Heart right ventricle (tissue), 16 donors: ENCODE data around the gene TRAPPC6A. TPM values are rescaled to one million over a fixed set of nuclear protein-coding genes. Genes with fewer than 3 reads are reported as not detected.
A peak's percentile ranks its signal among the peaks of the same experiment; 100 is the strongest.
"Not testable (repeated sequence)": the region's sequence is repeated elsewhere in the genome, so short reads cannot be mapped to it uniquely, and the experiment has no call there.

Experiments
- ATAC-seq, 8 donors: fragments of 200-7000 bp; cut with Tn5 transposase; one replicate each; pipeline ENCODE4 v1.9.1; 2020; ENCODE audit warnings: mild to moderate bottlenecking in 8 of 8, moderate library complexity in 8 of 8, moderate number of reproducible peaks in 1 of 8
- DNase-seq, 2 donors: peaks; one replicate each; pipeline ENCODE4 v3.0.0-alpha.2; 2020
- H3K27ac ChIP-seq, 10 donors: fragments of 200-600 bp; sonication (generic) in 2 of 10; one replicate each; pipeline versions ENCODE4 v1.5.0 to v1.8.0; 2020 to 2022; ENCODE audit warnings: mild to moderate bottlenecking in 3 of 10
- H3K27me3 ChIP-seq, 7 donors: fragments of 200-600 bp; one replicate each; pipeline ENCODE4 v1.8.0; 2021 to 2022; ENCODE audit warnings: mild to moderate bottlenecking in 2 of 7
- H3K36me3 ChIP-seq, 9 donors: fragments of 200-600 bp; sonication (generic) in 1 of 9; one replicate each; pipeline versions ENCODE4 v1.5.0 to v1.8.0; 2020 to 2022; ENCODE audit warnings: mild to moderate bottlenecking in 2 of 9
- H3K4me1 ChIP-seq, 9 donors: fragments of 200-600 bp; sonication (generic) in 1 of 9; one replicate each; pipeline versions ENCODE4 v1.5.0 to v1.8.0; 2020 to 2022; ENCODE audit warnings: mild to moderate bottlenecking in 4 of 9
- H3K4me3 ChIP-seq, 10 donors: fragments of 200-600 bp; sonication (generic) in 2 of 10; one replicate each; pipeline versions ENCODE4 v1.5.0 to v1.8.0; 2020 to 2022; ENCODE audit warnings: mild to moderate bottlenecking in 7 of 10, moderate library complexity in 2 of 10
- H3K9me3 ChIP-seq, 11 donors: fragments of 200-600 bp in 10 of 11; sonication (generic) in 2 of 11; one replicate each; pipeline versions ENCODE4 v1.5.0 to v1.8.0; 2013 to 2022; ENCODE audit warnings: mild to moderate bottlenecking in 2 of 11, control low read depth in 1 of 11, moderate library complexity in 1 of 11
- CTCF ChIP-seq, 9 donors: fragments of 200-600 bp; sonication (generic) in 2 of 9; IDR thresholded peaks; one replicate each; pipeline versions ENCODE4 v1.5.0 to v1.8.0; 2021 to 2022; ENCODE audit warnings: antibody characterized with exemption in 9 of 9, mild to moderate bottlenecking in 5 of 9, moderate library complexity in 1 of 9
- WGBS, 2 donors: extraction: QIAGEN DNeasy Blood & Tissue Kit; methylation state at CpG; one replicate each; pipeline ENCODE4 v1.1.7; 2013; ENCODE audit warnings: inconsistent platforms in 1 of 2; 5-methylcytosine and 5-hydroxymethylcytosine counted together
- intact Hi-C, 10 donors: fragments of 100-400 bp; cut with DNase I; formaldehyde crosslinking; loops; one replicate each; pipeline versions ENCODE4 v1.11.1 to v1.14.2; 2022
- polyA plus RNA-seq, 2 donors: library from polyadenylated mRNA; stranded (reverse); fragments of 200-250 nt; gene quantifications; one replicate each; pipeline ENCODE4 v1.2.3, GENCODE V29; 2013
- total RNA-seq, 10 donors: library from RNA; stranded (reverse); fragmentation: NEBNext Ultra II Directional in 3 of 10; extraction: Animal tissue kit (Norgen Biotek cat#: 25700) in 3 of 10; gene quantifications; one replicate each; pipeline versions ENCODE4 v1.2.1 to v1.2.4, GENCODE V29; 2021 to 2023
- donor health status: Arrhythmogenic right ventricular cardiomyopathy.
- donor health status: ischemic (EF 13 %, LVEDD 7.1; RV severe dilation, severe dysfunction).
- donor health status: healthy with polysubstance abuse.
- donor health status: DM: no; HTN: yes; CAD: no.
- donor health status: DM: no; HTN: no; CAD: no.
- donor health status: ischemic (EF 25% LVEDD 6.9; RV normal size, moderate dysfunction).
- donor health status: ischemic (EF 25% LVEDD 5.7; RV mildly dilated, moderate dysfunction).
- donor health status: healthy.
- donor health status: DM: yes; HTN: yes; CAD: no.
- donor health status: Ischemic cardiomyopathy.
- donor health status: ischemic (EF 35%, LVEDD 5.7; RV mildly dilated, moderate dysfunction).
- donor health status: nonischemic (EF 11% LVEDD 7.7; RV severe dilation, severe dysfunction).
- donor health status: DM: yes; HTN: yes; CAD: no.
- donor health status: PGD.
- donor health status: ischemic (EF 29% LVEDD 5.4; RV normal size, mild dysfunction).
- donor health status: nonischemic (EF 23%, LVEDD 6.1; RV moderate dilation, normal function).

TRAPPC6A gene
- total and polyA plus RNA-seq, 12 donors, result 14.3 to 24.9 (median 16.8) TPM

DNA sequence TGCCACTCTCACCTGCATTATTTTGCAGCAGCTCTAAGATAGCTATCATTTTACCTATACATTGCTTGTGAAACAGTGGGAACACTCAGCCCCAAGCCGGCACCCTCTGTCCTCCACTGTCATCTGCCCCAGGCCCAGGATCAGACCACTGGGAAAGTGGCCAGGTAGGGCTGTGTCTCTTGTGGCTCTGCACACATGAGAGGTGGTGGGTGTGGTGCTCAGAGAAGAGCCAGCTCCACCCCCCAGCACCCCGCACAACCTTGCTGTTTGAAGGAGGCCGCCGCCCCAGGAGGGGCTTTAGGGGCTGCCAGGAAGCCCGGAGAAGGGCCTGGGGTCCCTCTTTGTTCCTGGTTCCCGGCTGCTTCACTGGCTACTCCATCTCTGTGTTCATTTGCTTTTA is 58.5 kb downstream of the TRAPPC6A start:
- whole genome bisulfite sequencing, 2 donors, result 95 to 97% methylated on average over 6 of the region's 6 CpGs
- DNase-seq (no peak), ATAC-seq (no peak)
- Histone ChIP-seq H3K27me3 (no peaks in the 10 kb centered on the region), H3K27ac (no peak overlapping the region), H3K4me3 (no peak overlapping the region), H3K36me3 (peaks cover 0 to 3% (median 0%) of the 10 kb centered on the region in 9 donors), H3K4me1 (peaks cover 0 to 39% (median 12%) of the 10 kb centered on the region in 9 donors), H3K9me3 (no peaks in the 10 kb centered on the region)
- intact Hi-C loops, result no loop called here
- TF ChIP-seq CTCF (IDR thresholded peaks at IDR 0.05), result no peak

GRCh38 chr19:45118591-45119355 is 59.3 kb downstream of the TRAPPC6A start:
- DNase-seq, intact Hi-C loops: not testable (repeated sequence)

GRCh38 chr19:45118106-45118505 is 59.9 kb downstream of the TRAPPC6A start:
- no peak overlapping the region for H3K27ac ChIP-seq
- WGBS, 2 donors, result 68 to 73% methylated on average over 5 of the region's 5 CpGs
- TF ChIP-seq CTCF (IDR thresholded peaks at IDR 0.05), result no peak
- no peak for DNase-seq
- peaks cover 0 to 39% (median 12%) of the 10 kb centered on the region in 9 donors for H3K4me1 ChIP-seq
- intact Hi-C loops, result no loop called here
- H3K4me3 ChIP-seq, result no peak overlapping the region
- peak in 1 of 8 donors; percentile 13 for ATAC-seq
- no peaks in the 10 kb centered on the region for H3K27me3 ChIP-seq
- no peaks in the 10 kb centered on the region for H3K9me3 ChIP-seq
- peaks cover 0 to 3% (median 0%) of the 10 kb centered on the region in 9 donors for H3K36me3 ChIP-seq

More at GRCh38 chr19:45118591-45119355, 59.3 kb downstream of the TRAPPC6A start:
- ATAC-seq, H3K4me3 ChIP-seq, H3K27ac ChIP-seq, H3K36me3 ChIP-seq, H3K9me3 ChIP-seq, H3K27me3 ChIP-seq: not testable (repeated sequence)
- peaks cover 0 to 39% (median 12%) of the 10 kb centered on the region in 9 donors for H3K4me1 ChIP-seq
- WGBS, 2 donors, result 57 to 68% methylated on average over 18 of the region's 18 CpGs

DNA sequence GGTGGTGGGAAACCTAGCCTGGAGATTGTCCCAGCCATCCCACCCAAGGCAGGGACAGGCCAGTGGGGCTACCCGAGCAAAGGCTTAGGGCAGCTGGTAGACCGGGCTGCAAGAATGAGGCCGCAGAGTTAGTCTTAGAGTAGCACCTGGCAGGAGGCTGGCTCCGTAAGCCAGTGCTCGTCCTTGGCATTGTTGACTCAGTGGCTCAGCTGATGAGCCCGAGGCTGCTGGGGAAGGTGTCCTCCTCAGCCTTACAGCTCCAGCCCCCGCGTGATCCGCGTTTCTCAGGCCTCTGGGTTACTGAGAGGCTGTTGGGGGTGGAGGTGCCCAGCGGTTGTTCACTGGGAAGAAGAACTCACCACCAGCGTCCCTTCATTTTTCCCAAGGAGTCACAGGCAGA is 60.4 kb downstream of the TRAPPC6A start:
- ATAC-seq, result peak in 1 of 8 donors; percentile 8
- Histone ChIP-seq H3K27me3 (no peaks in the 10 kb centered on the region), H3K9me3 (no peaks in the 10 kb centered on the region), H3K36me3 (peaks cover 0 to 3% (median 0%) of the 10 kb centered on the region in 9 donors), H3K27ac (no peak overlapping the region), H3K4me1 (peaks cover 0 to 39% (median 12%) of the 10 kb centered on the region in 9 donors), H3K4me3 (no peak overlapping the region)
- 76 to 79% methylated on average over 12 of the region's 12 CpGs for WGBS, 2 donors
- TF ChIP-seq CTCF (IDR thresholded peaks at IDR 0.05), result no peak
- no peak for DNase-seq
- intact Hi-C loops, result no loop called here

- no peak overlapping the region for H3K27ac ChIP-seq
Measured at GRCh38 chr19:45117167-45117594, 60.9 kb downstream of the TRAPPC6A start.

More at GRCh38 chr19:45117167-45117594, 60.9 kb downstream of the TRAPPC6A start:
- DNase-seq (no peak), ATAC-seq (peak in 1 of 8 donors; percentile 5)
- Histone ChIP-seq H3K4me3 (no peak overlapping the region), H3K4me1 (peaks cover 0 to 39% (median 12%) of the 10 kb centered on the region in 9 donors), H3K36me3 (peaks cover 0 to 3% (median 0%) of the 10 kb centered on the region in 9 donors), H3K9me3 (no peaks in the 10 kb centered on the region), H3K27me3 (no peaks in the 10 kb centered on the region)
- intact Hi-C loops, result no loop called here
- no peak for TF ChIP-seq CTCF (IDR thresholded peaks at IDR 0.05)
- WGBS, 2 donors, result 57 to 65% methylated on average over 16 of the region's 16 CpGs
